Esophagus muscularis mucosa (tissue), 4 donors: ENCODE data around the gene PTPRE. TPM values are rescaled to one million over a fixed set of nuclear protein-coding genes. Genes with fewer than 3 reads are reported as not detected.

ENCODE experiments used
- DNase-seq: peaks from one replicate; pipeline ENCODE4 v3.0.0-alpha.2; 2017; ENCODE audit errors: extremely low spot score
- H3K27ac ChIP-seq, 4 donors: fragments of 200-600 bp; sonication (generic); replicated peaks in 1 of 4; 1 replicate in 3 of 4; 2 replicates in 1 of 4; pipeline ENCODE4 v1.5.1; 2016 to 2019; ENCODE audit warnings: mild to moderate bottlenecking in 1 of 4
- H3K27me3 ChIP-seq, 4 donors: fragments of 200-600 bp; sonication (generic); one replicate each; pipeline versions ENCODE4 v1.5.1 to v1.6.0; 2016 to 2019
- H3K36me3 ChIP-seq, 4 donors: fragments of 200-600 bp; sonication (generic); one replicate each; pipeline ENCODE4 v1.5.1; 2016 to 2019
- H3K4me1 ChIP-seq, 4 donors: fragments of 200-600 bp; sonication (generic); one replicate each; pipeline ENCODE4 v1.5.1; 2016 to 2019
- H3K4me3 ChIP-seq, 4 donors: fragments of 200-600 bp; sonication (generic); 1 replicate in 2 of 4; 2 replicates in 2 of 4; pipeline ENCODE4 v1.5.1; 2016 to 2019; ENCODE audit warnings: mild to moderate bottlenecking in 4 of 4, moderate library complexity in 1 of 4
- H3K9me3 ChIP-seq, 4 donors: fragments of 200-600 bp; sonication (generic); 1 replicate in 3 of 4; 2 replicates in 1 of 4; pipeline ENCODE4 v1.5.1; 2016 to 2019
- CTCF ChIP-seq, 3 experiments: fragments of 200-600 bp in 2 of 3; fragments of 450-650 bp in 1 of 3; sonication (generic) in 2 of 3; IDR thresholded peaks; one replicate each; pipeline ENCODE4 v1.5.1; 2017 to 2019; ENCODE audit warnings: antibody characterized with exemption in 3 of 3, mild to moderate bottlenecking in 2 of 3, moderate library complexity in 1 of 3
- EP300 ChIP-seq: sonication (generic); formaldehyde crosslinking; IDR thresholded peaks from one replicate; pipeline ENCODE4 v1.6.1; 2017; ENCODE audit warnings: antibody characterized with exemption
- POLR2A ChIP-seq: fragments of 450-650 bp; IDR thresholded peaks from one replicate; pipeline ENCODE4 v1.6.1; 2017; ENCODE audit warnings: antibody characterized with exemption, moderate library complexity, mild to moderate bottlenecking, low read depth
- POLR2AphosphoS5 ChIP-seq, 2 donors: sonication (generic); formaldehyde crosslinking; IDR thresholded peaks; one replicate each; pipeline ENCODE4 v1.6.1; 2017; ENCODE audit warnings: antibody characterized with exemption in 2 of 2
- WGBS: methylation state at CpG from one replicate; pipeline ENCODE4 v1.1.5; 2018; 5-methylcytosine and 5-hydroxymethylcytosine counted together
- intact Hi-C: fragments of 100-400 bp; cut with DNase I; formaldehyde crosslinking; loops from one replicate; pipeline ENCODE4 v1.15.1; 2023
- total RNA-seq, 4 donors: library from RNA; depleted of rRNA; stranded (reverse); fragments of >200 nt; gene quantifications; one replicate each; pipeline versions ENCODE4 v1.1.0 to v1.2.1, GENCODE V29; 2016

The PTPRE gene
- total RNA-seq, 4 donors from 2014 or later = 8.7 to 22.4 (median 13.3) TPM

DNA sequence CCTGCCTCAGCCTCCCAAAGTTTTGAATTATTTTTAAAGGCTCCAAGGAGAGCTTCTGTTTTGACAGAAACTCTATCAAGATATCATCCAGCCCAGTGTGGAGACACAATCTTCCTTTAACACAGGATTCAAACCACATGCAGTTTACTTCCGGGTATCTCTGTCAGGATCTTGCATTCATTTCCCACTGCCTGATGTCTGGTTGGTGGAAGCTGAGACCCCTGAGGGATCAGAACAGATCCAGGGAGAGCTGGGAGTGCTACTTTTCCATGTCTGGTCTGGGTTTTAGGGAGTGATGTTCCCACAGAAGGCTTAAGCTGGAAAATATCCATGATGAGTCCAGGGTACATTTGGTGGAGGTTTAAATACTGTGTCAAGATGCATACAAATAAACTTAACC is 16.7 kb downstream of the PTPRE start:
- H3K27ac ChIP-seq = peak overlapping the region; percentile 9 to 64 (median 26)
- H3K36me3 ChIP-seq = no peaks in the 10 kb centered on the region
- no peak overlapping the region for H3K4me3 ChIP-seq
- WGBS = 40% methylated on average over 1 of the region's 1 CpG
- intact Hi-C loops = no loop called here
- H3K9me3 ChIP-seq = no peaks in the 10 kb centered on the region
- DNase-seq = no peak
- TF ChIP-seq POLR2AphosphoS5 (IDR thresholded peaks at IDR 0.05) (no peak), CTCF (IDR thresholded peaks at IDR 0.05) (no peak), EP300 (no peak), POLR2A (no peak)
- H3K27me3 ChIP-seq = no peaks in the 10 kb centered on the region
- H3K4me1 ChIP-seq = peaks cover 32 to 60% (median 43%) of the 10 kb centered on the region in 4 donors

GRCh38 chr10:127925471-127926207 is 18.7 kb downstream of the PTPRE start:
- Histone ChIP-seq H3K27me3 (no peaks in the 10 kb centered on the region), H3K9me3 (no peaks in the 10 kb centered on the region), H3K27ac (peak overlapping the region in 1 of 4 donors; percentile 30), H3K4me3 (no peak overlapping the region), H3K4me1 (peaks cover 18 to 40% (median 27%) of the 10 kb centered on the region in 4 donors), H3K36me3 (no peaks in the 10 kb centered on the region)
- WGBS = 59% methylated on average over 6 of the region's 6 CpGs
- DNase-seq = no peak
- TF ChIP-seq EP300 (no peak), CTCF (IDR thresholded peaks at IDR 0.05) (no peak), POLR2AphosphoS5 (IDR thresholded peaks at IDR 0.05) (no peak), POLR2A (no peak)
- intact Hi-C loops = no loop called here

GRCh38 chr10:127926455-127926854 is 19.6 kb downstream of the PTPRE start:
- Histone ChIP-seq H3K9me3 (no peaks in the 10 kb centered on the region), H3K4me3 (no peak overlapping the region), H3K27ac (no peak overlapping the region), H3K4me1 (peaks cover 15 to 31% (median 21%) of the 10 kb centered on the region in 4 donors), H3K36me3 (no peaks in the 10 kb centered on the region), H3K27me3 (no peaks in the 10 kb centered on the region)
- intact Hi-C loops = no loop called here
- no peak for DNase-seq
- WGBS = 80% methylated on average over 8 of the region's 8 CpGs
- TF ChIP-seq EP300 (no peak), CTCF (IDR thresholded peaks at IDR 0.05) (no peak), POLR2AphosphoS5 (IDR thresholded peaks at IDR 0.05) (no peak), POLR2A (no peak)

GRCh38 chr10:127928021-127928806 is 21.3 kb downstream of the PTPRE start:
- intact Hi-C loops = no loop called here

More at GRCh38 chr10:127928021-127928806, 21.3 kb downstream of the PTPRE start:
- H3K27ac ChIP-seq = no peak overlapping the region
- no peak overlapping the region for H3K4me3 ChIP-seq
- H3K27me3 ChIP-seq = no peaks in the 10 kb centered on the region
- peaks cover 0 to 7% (median 3%) of the 10 kb centered on the region in 4 donors for H3K9me3 ChIP-seq
- peaks cover 0 to 14% (median 6%) of the 10 kb centered on the region in 4 donors for H3K4me1 ChIP-seq
- TF ChIP-seq POLR2AphosphoS5 (IDR thresholded peaks at IDR 0.05) (no peak), EP300 (no peak), POLR2A (no peak), CTCF (IDR thresholded peaks at IDR 0.05) (no peak)
- 47% methylated on average over 10 of the region's 10 CpGs for WGBS
- DNase-seq = no peak
- H3K36me3 ChIP-seq = peaks cover 0 to 4% (median 0%) of the 10 kb centered on the region in 4 donors
